SKM-1 (cell line): ENCODE results near the gene LDHD.
"Not testable (repeated sequence)": the region's sequence is repeated elsewhere in the genome, so short reads cannot be mapped to it uniquely, and the experiment has no call there.

Experiments used
- DNase-seq: peaks from one replicate; lab custom pipeline; 2025; ENCODE audit not compliant: unreplicated experiment; lab: John Stamatoyannopoulos, UW

Gene LDHD

DNA sequence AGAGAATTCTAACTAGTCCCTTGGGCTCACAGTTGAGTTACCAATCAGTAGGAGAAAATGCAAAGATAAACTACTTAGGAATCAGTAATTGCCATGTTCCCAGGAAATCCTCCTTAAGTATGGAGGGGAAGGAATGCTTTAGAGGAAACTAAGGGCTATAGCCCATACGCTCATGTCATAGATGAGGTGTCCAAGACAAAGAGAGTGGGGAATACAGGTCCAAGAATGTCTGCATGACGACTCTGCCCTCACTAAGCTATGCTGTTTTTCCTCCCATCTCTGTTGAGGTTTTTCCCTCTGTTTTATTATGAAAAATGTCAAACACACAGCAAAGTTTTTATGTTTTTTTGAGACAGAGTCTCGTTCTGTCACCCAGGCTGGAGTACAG, 16.0 kb downstream of the LDHD start:
- DNase-seq = no peak

- peak; percentile 43 for DNase-seq
These were observed 16.6 kb downstream of the LDHD start for GRCh38 chr16:75099738-75100602.

DNA sequence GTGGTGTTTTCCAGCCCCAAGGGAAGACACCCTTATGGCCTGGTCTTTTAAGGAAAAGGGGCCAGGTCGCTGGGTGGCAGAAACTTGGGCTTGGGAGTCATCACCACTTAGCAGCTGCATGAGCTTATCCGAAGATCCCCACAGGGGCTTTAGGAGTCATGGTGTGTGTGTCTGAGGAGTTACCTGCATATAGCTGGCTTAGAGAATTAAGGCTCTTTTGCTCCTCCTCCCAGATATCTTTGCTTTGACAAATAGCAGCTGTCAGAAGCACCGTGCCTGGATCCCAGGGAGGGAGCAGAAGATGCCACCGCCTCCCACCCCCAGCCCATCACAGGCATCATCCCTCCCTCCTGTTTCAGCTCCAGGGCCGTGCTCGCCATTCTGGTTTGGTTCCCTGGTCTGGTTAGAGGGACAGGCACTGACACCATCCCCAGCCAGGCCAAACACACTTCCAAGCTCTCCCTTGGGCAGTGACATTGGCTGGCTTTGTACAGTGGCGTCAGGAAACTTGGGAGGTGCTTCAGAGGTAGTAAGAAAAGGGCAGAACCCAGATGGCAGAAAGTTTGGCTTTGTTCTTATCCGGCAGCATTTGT, 17.4 kb downstream of the LDHD start:
- DNase-seq = no peak

DNA sequence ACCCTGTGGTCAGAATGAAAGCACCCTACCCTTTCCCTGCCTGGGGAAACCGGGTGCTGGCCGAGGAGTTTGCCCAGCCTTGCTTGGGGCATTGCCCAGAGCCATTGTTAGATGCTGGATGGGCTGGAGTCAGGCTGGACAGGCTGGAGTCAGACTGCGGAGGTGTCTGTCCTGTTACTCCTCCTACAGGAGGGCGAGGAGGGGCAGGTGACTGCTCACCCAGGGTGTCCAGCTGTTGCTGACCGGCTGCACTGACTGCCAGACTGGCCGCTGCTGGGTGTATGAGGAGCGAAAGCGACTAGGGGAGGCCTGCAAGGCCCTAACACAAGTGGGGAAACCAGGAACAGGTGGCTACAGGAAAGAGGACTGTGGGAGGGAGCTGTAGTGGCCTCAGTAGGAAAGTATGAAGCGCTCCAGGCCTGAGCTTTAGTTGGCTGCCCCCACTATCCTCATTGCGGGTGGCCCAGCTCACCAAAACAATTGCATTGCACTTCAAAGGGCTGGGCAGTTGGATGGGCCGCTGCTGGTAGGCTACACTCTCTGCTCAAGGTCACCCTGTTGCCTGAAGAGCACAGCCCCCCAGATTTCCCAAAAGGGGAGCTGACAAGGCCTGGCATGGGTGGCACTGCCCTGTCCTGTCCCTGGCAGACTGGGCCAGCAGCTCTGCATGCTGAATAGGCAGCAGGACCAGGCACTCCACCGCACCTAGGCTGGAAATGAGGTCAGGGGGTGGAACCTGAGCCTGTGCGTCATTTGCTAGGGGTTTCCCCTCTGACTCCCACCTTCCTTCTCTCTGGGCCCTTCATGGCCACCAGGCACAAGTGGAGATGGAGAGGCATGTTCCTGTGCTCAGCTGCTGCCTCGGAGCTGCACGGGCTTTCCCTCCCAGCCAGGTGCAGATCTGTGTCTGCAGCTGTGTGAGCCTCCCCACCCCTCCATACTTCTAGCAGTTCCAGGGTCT, 18.4 kb downstream of the LDHD start:
- no peak for DNase-seq

DNA sequence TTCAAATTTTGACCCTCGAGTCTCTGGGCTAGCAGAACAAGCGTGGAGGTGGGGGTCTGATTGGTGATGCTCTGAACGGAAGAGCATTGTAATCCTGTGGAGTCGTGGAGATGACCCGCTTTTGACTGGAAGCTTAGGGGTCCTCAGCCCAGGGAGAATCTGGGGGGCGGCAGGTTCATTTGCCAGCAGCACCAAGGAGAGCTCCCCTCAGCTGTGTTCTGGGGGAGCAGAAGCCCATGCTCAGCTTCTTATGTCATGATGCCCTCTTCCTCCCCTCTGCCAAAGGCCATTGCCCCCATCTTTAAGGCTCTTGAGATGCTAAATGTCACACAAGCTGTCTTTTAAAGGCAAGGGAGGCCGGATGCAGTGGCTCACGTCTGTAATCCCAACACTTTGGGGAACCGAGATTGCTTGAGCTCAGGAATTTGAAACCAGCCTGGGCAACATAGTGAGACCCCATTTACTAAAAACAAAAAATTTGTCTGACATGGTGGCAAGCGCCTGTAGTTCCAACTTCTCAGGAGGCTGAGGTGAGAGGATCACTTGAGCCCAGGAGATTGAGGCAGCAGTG, 19.3 kb downstream of the LDHD start:
- DNase-seq = no peak

- no peak for DNase-seq
These were observed 19.9 kb downstream of the LDHD start for GRCh38 chr16:75096656-75097055.

- no peak for DNase-seq
These were observed 21.4 kb downstream of the LDHD start for GRCh38 chr16:75095204-75095621.

DNA sequence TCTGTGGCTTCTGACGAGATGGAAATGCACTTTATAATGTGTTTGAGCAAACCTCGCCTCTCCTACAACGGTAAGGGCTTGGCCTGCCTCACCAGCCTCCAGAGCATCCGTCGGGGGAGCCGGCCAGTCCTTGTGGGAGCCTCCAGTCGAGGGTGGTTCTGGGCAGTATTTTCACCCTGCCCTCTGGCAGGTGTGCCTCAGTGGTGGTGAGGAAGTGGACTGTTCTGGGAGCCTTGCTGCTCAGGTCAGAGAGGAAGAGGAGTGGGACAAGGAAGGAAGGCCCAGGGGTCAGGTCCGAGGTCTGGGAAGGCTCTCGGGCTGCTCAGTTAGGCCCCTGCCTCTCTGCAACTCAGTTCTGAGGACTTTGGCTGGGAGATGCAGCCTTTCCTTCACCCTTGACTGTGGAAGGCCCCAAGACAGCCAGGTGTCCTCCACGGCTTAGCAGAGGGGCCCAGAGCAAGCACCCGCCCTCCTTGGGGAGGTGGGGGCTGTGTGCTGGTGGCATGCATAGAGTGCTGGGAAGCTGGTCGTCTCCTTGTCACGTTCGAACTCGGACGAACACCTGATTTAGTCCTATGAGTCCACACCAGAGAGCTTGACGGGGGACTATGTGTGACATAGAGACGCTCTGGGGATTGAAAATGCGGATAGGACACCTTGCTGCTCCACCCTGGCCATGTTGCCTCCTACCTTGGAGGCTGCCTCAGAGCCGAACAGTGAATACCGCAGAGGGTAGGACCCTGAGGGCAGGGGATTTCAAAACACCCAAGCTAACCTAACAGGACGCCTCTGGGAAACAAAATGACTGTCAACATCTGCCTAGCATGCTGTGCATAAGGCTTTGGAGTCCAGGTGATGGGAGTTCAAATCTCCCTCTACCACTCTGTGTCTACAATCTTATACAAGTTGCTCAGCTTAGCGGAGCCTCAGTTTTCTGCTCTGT, 22.7 kb downstream of the LDHD start:
- DNase-seq = no peak

- no peak for DNase-seq
These were observed 23.8 kb downstream of the LDHD start for GRCh38 chr16:75092777-75093176.

DNA sequence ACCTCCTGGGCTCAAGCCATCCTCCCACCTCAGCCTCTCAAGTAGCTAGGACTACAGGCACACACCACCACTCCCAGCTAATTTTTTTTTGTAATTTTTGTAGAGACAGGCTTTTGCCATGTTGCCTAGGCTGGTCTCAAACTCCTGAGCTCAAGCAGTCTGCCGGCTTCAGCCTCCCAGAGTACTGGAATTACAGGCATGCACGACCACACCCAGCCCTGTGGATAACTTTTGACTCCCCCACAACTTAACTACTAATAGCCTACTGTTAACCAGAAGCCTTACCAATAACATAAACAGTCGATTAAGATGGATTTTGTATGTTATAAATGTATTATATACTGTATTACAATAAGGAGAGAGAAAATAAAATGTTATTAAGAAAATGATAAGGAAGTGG, 25.0 kb downstream of the LDHD start:
- DNase-seq = not testable (repeated sequence)

DNA sequence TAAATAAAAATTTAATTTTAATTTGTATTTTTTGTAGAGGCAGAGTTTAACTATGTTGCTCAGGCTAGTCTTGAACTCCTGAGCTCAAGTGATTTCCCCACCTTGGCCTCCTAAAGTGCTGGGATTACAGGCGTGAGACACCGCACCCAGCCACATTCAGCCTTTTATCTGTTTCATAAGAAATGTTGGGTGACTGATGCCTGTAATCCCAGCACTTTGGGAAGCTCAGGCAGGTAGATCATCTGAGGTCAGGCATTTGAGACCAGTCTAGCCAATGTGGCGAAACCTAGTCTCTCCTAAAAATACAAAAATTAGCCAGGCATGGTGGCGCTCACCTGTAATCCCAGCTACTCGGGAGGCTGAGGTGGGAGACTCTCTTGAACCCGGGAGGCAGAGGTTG, 25.7 kb downstream of the LDHD start:
- DNase-seq = not testable (repeated sequence)

- no peak for DNase-seq
These were observed 26.9 kb downstream of the LDHD start for GRCh38 chr16:75089486-75090202.

DNA sequence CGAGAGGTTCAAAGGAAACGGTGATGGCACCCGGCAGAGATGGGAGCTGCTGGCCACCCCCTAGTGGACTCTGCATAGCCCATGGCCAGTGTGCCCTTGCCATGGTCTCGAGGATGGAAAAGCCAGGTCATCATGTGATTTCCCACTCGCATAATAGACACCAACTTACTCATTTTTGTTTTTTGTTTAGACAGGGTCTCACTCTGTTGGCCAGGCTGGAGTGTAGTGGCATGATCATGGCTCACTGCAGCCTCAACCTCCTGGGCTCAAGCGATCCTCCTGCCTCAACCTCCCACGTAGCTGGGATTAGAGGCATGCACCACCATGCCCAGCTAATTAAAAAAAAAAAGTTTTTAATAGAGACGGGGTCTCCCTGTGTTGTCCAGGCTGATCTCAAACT, 27.6 kb downstream of the LDHD start:
- DNase-seq = no peak

DNA sequence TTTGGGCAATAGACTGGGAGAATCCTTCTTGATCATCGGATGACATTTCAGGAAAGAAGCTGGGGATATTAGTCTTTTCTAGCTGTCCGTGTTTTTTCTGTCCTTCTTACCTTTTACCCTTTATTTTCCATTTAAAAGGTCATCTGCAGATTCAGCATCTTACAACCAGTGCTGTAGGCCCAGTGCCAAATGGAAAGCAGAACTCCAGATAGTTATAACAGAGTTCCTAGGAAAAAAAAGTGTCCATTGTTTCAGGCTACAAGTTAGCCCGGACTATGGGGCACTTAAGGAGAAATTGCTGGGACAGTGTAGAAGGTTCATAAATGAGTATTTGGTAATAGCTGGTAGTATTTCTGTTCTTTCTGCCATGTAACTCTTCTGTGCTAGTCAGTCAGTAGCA, 28.4 kb downstream of the LDHD start:
- no peak for DNase-seq

- no peak for DNase-seq
These were observed 29.1 kb downstream of the LDHD start for GRCh38 chr16:75087375-75087979.

DNA sequence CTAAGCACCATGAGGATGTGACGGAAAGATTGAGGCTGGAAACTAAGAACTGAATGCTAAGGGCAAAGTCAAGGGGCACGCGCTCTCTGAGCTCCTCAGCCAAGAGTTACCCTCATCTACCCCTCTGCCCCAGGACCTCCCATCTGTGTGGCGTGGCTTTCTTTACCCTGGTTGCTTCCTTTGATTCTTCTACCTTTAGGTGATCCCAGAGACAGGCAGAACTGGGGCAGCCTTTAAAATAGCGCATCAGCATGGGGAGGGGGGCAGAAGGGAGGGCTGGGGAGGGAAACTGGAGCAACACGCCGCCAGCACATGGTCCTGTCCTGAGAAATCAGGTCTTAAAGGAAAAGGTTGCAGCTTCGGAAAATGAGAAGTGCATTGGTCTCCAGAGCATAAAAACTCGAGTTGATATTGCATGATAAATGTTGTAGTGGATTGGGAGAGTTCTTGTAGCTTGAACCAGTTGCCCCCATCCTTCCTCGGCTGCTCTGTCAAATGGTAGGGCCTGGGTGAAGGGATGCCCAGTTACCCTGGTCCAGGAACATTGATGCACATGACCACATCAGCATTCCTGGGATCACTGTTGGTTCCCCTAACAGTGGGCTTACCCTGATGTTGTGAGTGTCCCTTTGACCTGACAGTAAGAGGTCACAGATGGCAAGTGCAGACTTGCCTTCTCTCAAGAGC, 29.7 kb downstream of the LDHD start:
- DNase-seq = no peak

GRCh38 chr16:75086281-75086680, 30.3 kb downstream of the LDHD start:
- no peak for DNase-seq

DNA sequence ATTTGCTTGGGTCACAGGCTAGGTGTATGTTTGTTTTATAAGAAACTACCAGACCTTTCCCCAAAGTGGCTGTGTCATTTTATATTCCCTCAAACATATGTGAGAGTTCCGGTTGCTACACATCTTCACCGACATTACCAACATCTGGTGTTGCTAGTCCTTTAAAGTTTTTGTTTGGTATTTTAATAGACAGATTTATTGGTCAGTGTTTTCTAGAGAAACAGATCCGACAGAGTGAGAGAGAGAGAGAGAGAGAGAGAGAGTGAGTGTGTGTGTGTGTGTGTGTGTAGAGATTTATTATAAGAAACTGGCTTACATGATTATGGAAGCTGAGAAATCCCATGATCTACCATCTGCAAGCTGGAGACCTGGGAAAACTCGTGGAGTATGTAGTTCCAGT, 31.0 kb downstream of the LDHD start:
- DNase-seq = no peak
